HG03025 (cell line): ENCODE results near the gene PDE4A.
A peak's percentile ranks its signal among the peaks of the same experiment; 100 is the strongest.
"Not testable (repeated sequence)": the region's sequence is repeated elsewhere in the genome, so short reads cannot be mapped to it uniquely, and the experiment has no call there.

ENCODE experiments used
- ATAC-seq: cut with Tn5 transposase; IDR thresholded peaks from one replicate; pipeline ENCODE4 v1.9.1; 2021; ENCODE audit warnings: mild to moderate bottlenecking, moderate library complexity; ENCODE audit not compliant: unreplicated experiment, low FRiP score

Gene PDE4A

GRCh38 chr19:10403137-10404021 is 17.0 kb upstream of the PDE4A start, which contains the start of gene CDC37:
TSS of gene CDC37 (minus strand) at chr19:10403542. CDS start at chr19:10403479, 63 bp downstream.
- ATAC-seq: no peak

- no peak for ATAC-seq
Measured at GRCh38 chr19:10404888-10405820, 15.2 kb upstream of the PDE4A start.

DNA sequence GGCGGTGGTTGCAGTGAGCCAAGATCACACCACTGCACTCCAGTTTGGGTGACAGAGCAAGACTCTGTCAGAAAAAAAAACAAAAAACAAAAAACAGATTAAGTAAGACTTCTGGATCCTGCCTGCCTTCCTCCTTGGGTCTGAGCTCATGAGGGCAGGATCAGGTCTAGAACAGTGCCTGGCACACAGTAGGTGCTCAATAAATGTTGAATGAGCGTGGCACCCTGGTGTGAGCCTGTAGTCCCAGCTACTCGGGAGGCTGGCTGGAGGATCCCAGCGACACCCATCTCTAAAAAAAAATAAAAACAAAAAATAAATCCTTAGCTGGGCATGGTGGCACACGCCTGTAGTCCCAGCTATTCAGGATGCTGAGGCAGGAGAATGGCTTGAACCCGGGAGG is 14.1 kb upstream of the PDE4A start:
- no peak for ATAC-seq

- no peak for ATAC-seq
Measured at GRCh38 chr19:10407096-10407495, 13.2 kb upstream of the PDE4A start.

DNA sequence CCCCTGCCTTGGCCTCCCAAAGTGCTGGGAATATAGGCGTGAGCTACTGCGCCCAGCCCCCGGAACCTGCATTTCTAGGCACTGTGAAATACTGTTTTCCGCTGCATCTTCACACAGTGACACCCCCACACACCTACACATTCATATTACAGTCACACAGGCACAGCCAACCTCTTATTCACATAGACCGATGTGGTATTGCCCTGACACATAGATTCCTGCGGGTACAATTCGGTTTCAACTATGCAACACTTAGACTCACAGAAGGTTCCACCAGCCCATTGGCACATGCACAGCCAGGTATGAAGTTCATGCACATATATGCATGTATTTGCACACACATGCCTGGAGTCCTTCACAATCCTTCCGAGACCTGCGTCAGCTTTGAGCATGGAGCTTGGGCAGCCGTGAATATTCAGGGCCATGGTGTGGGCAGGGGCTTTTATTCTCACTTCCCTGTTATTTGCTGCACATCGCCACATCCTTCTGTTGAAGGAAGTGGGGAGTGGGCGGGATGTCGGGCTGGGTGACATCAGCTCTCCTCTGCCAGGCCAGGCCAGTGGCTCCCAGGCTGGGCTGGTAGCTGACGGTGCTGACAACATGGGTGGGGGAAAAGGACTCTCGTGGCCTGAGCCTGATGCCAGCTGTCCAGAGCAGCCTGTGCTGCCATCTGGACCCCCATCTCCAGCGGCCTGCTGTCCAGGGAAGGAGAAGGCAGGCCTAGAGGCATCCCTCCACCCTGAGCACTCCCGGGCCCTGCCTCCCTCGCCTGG is 11.6 kb upstream of the PDE4A start:
- no peak for ATAC-seq

DNA sequence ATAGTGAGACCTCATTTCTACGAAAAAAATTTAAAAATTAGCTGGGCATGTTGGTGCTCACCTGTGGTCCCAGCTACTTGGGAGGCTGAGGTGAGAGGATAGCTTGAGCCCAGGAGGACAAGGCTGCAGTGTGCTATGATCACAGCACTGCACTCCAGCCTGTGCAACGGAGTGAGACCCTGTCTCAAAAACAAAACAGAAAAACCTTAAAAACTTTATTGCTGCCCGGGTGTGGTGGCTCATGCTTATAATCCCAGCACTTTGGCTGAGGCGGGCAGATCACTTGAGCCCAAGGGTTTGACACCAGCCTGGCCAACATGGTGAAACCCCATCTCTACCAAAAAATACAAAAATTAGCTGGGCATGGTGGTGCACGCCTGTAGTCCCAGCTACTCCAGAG is 9.1 kb upstream of the PDE4A start:
- ATAC-seq: not testable (repeated sequence)

- peak; percentile 36 for ATAC-seq
Measured at GRCh38 chr19:10412257-10412977, 7.9 kb upstream of the PDE4A start.

- ATAC-seq: no peak
Measured at GRCh38 chr19:10416083-10416379, 4.3 kb upstream of the PDE4A start.

GRCh38 chr19:10416380-10417257 is 3.7 kb upstream of the PDE4A start:
- peak; percentile 40 for ATAC-seq

GRCh38 chr19:10417541-10418234 is 2.6 kb upstream of the PDE4A start:
- ATAC-seq: no peak

DNA sequence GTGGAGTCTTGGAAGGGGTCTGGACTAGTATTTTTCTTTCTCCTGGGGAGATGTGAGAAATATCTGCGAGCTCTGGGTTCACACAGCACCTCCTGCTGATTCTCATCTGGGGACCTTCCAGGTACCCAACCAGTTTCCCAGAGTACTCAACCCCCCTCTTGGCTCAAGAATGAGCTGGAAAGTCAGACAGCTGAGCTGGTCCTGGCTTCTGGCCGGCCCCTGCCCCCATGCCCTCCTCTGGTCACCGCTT is 2.2 kb upstream of the PDE4A start:
- ATAC-seq: no peak

GRCh38 chr19:10418485-10419199 is 1.7 kb upstream of the PDE4A start:
- no peak for ATAC-seq

GRCh38 chr19:10419200-10419645 is 1.1 kb upstream of the PDE4A start:
- ATAC-seq: no peak

- ATAC-seq: no peak
Measured at GRCh38 chr19:10419646-10420443, 493 bp upstream of the PDE4A start.

GRCh38 chr19:10421240-10422045 is 1.1 kb downstream of the PDE4A start:
- ATAC-seq: no peak

GRCh38 chr19:10422046-10422461 is 1.7 kb downstream of the PDE4A start:
- no peak for ATAC-seq
